Urinary bladder (tissue), 4 donors: ENCODE results near the gene MED1. TPM values are rescaled to one million over a fixed set of nuclear protein-coding genes. Genes with fewer than 3 reads are reported as not detected.
"Not testable (repeated sequence)": the region's sequence is repeated elsewhere in the genome, so short reads cannot be mapped to it uniquely, and the experiment has no call there.

Experiments used
- DNase-seq: peaks from one replicate; pipeline ENCODE4 v3.0.0-alpha.2; 2015; ENCODE audit errors: extremely low spot score
- H3K27ac ChIP-seq: one replicate; pipeline ENCODE4 v1.5.1; 2013; ENCODE audit warnings: low read depth, mild to moderate bottlenecking, moderate library complexity
- H3K36me3 ChIP-seq: one replicate; pipeline ENCODE4 v1.6.1; 2013; ENCODE audit warnings: mild to moderate bottlenecking, moderate library complexity; ENCODE audit not compliant: insufficient read depth
- H3K4me1 ChIP-seq: one replicate; pipeline ENCODE4 v1.6.1; 2013; ENCODE audit warnings: mild to moderate bottlenecking, moderate library complexity; ENCODE audit not compliant: insufficient read depth
- H3K4me3 ChIP-seq: one replicate; pipeline ENCODE4 v1.5.1; 2013; ENCODE audit warnings: low read depth, low read length
- WGBS: extraction: QIAGEN DNeasy Blood & Tissue Kit; methylation state at CpG from one replicate; pipeline ENCODE4 v1.1.7; 2013; 5-methylcytosine and 5-hydroxymethylcytosine counted together
- polyA plus RNA-seq: library from polyadenylated mRNA; stranded (reverse); fragments of 200-250 nt; gene quantifications from one replicate; pipeline ENCODE4 v1.2.3, GENCODE V29; 2013
- total RNA-seq: library from RNA; depleted of rRNA; stranded (reverse); fragments of >200 nt; gene quantifications from one replicate; pipeline ENCODE4 v1.2.3, GENCODE V29; 2014
- donor health status: healthy with polysubstance abuse.
- donor health status: healthy.

Gene MED1, protein sequence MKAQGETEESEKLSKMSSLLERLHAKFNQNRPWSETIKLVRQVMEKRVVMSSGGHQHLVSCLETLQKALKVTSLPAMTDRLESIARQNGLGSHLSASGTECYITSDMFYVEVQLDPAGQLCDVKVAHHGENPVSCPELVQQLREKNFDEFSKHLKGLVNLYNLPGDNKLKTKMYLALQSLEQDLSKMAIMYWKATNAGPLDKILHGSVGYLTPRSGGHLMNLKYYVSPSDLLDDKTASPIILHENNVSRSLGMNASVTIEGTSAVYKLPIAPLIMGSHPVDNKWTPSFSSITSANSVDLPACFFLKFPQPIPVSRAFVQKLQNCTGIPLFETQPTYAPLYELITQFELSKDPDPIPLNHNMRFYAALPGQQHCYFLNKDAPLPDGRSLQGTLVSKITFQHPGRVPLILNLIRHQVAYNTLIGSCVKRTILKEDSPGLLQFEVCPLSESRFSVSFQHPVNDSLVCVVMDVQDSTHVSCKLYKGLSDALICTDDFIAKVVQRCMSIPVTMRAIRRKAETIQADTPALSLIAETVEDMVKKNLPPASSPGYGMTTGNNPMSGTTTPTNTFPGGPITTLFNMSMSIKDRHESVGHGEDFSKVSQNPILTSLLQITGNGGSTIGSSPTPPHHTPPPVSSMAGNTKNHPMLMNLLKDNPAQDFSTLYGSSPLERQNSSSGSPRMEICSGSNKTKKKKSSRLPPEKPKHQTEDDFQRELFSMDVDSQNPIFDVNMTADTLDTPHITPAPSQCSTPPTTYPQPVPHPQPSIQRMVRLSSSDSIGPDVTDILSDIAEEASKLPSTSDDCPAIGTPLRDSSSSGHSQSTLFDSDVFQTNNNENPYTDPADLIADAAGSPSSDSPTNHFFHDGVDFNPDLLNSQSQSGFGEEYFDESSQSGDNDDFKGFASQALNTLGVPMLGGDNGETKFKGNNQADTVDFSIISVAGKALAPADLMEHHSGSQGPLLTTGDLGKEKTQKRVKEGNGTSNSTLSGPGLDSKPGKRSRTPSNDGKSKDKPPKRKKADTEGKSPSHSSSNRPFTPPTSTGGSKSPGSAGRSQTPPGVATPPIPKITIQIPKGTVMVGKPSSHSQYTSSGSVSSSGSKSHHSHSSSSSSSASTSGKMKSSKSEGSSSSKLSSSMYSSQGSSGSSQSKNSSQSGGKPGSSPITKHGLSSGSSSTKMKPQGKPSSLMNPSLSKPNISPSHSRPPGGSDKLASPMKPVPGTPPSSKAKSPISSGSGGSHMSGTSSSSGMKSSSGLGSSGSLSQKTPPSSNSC (N-terminal part only)
- 27.4 TPM for total RNA-seq
- polyA plus RNA-seq: 17.1 TPM

GRCh38 chr17:39450847-39451581, at the start of gene MED1:
Gene MED1 (minus strand): TSS chr17:39451263. CDS start chr17:39451062, 201 bp downstream.
- WGBS: under 1% methylated on average over 37 of the region's 37 CpGs
- peaks cover 3% of the 10 kb centered on the region for H3K36me3 ChIP-seq
- DNase-seq: peak; percentile 95
- H3K27ac ChIP-seq: peak within 1 kb of the TSS; percentile 53
- H3K4me3 ChIP-seq: peak within 1 kb of the TSS; percentile 63
- no peaks in the 10 kb centered on the region for H3K4me1 ChIP-seq

DNA sequence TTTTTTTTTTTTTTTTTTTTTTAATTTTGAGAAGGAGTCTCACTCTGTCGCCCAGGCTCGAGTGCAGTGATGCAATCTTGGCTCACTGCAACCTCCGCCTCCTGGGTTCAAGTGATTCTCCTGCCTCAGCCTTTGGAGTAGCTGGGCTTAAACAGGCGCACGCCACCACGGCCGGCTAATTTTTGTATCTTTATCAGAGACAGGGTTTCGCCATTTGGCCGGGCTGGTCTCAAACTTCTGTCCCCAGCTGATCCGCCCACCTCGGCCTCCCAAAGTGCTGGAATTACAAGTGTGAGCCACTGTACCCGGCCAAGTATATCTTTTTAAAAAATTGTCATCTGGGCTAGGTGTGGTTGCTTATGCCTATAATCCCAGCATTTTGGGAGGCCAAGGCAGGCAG, 45.9 kb upstream of the MED1 start:
- not testable (repeated sequence) for H3K36me3 ChIP-seq, DNase-seq, H3K4me1 ChIP-seq, H3K4me3 ChIP-seq, H3K27ac ChIP-seq
- WGBS: 96% methylated on average over 12 of the region's 12 CpGs

GRCh38 chr17:39487946-39488345, 36.9 kb upstream of the MED1 start:
- Histone ChIP-seq H3K36me3 (no peaks in the 10 kb centered on the region), H3K27ac (no peak overlapping the region), H3K4me3 (no peak overlapping the region), H3K4me1 (no peaks in the 10 kb centered on the region)
- 92% methylated on average over 4 of the region's 4 CpGs for WGBS
- DNase-seq: no peak

- over 99% methylated on average over 3 of the region's 3 CpGs for WGBS
Measured at GRCh38 chr17:39487490-39487889, 36.4 kb upstream of the MED1 start.

GRCh38 chr17:39486242-39486641, 35.2 kb upstream of the MED1 start:
- Histone ChIP-seq H3K4me1 (no peaks in the 10 kb centered on the region), H3K4me3 (no peak overlapping the region), H3K27ac (no peak overlapping the region), H3K36me3 (no peaks in the 10 kb centered on the region)
- WGBS: 28% methylated on average over 2 of the region's 2 CpGs
- no peak for DNase-seq

More at GRCh38 chr17:39487490-39487889, 36.4 kb upstream of the MED1 start:
- H3K36me3 ChIP-seq, DNase-seq, H3K4me1 ChIP-seq, H3K4me3 ChIP-seq, H3K27ac ChIP-seq: not testable (repeated sequence)

DNA sequence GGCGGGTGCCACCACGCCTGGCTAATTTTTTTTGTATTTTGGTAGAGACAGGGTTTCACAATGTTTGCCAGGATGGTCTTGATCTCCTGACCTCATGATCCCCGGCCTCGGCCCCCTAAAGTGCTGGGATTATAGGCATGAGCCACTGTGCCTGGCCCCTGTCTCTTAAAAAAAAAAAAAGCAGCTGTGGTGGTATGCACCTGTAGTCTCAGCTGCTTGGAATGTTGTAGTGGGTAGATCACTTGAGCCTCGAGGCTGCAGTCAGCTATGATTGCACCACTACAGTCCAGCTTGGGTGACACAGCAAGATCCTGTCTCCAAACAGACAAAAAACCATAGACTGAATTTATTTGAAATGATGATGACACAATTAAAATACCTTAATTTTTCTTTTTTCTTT, 34.5 kb upstream of the MED1 start:
- WGBS: 89% methylated on average over 5 of the region's 5 CpGs
- DNase-seq: no peak
- Histone ChIP-seq H3K27ac (no peak overlapping the region), H3K4me1 (no peaks in the 10 kb centered on the region), H3K4me3 (no peak overlapping the region), H3K36me3 (no peaks in the 10 kb centered on the region)

GRCh38 chr17:39484178-39484577, 33.1 kb upstream of the MED1 start:
- no peak for DNase-seq
- no peaks in the 10 kb centered on the region for H3K36me3 ChIP-seq
- H3K4me1 ChIP-seq: no peaks in the 10 kb centered on the region
- 97% methylated on average over 2 of the region's 2 CpGs for WGBS
- no peak overlapping the region for H3K4me3 ChIP-seq
- no peak overlapping the region for H3K27ac ChIP-seq

GRCh38 chr17:39483506-39483905, 32.4 kb upstream of the MED1 start:
- Histone ChIP-seq H3K27ac (no peak overlapping the region), H3K36me3 (no peaks in the 10 kb centered on the region), H3K4me1 (no peaks in the 10 kb centered on the region), H3K4me3 (no peak overlapping the region)
- 97% methylated on average over 6 of the region's 6 CpGs for WGBS
- DNase-seq: no peak

DNA sequence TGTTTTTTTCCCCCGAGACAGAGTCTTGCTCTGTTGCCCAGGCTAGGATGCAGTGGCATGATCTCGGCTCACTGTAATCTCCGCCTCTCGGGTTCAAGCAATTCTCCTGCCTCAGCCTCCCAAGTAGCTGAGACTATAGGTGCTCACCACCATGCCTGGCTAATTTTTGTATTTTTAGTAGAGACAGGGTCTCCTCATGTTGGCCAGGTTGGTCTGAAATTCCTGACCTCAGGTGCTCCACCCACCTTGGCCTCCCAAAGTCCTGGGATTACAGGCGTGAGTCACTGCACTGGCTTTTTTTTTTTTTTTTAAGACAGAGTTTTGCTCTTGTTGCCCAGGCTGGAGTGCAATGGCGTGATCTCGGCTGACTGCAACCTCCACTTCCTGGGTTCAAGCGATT, 28.6 kb upstream of the MED1 start:
- WGBS: 88% methylated on average over 8 of the region's 8 CpGs
- not testable (repeated sequence) for DNase-seq, H3K27ac ChIP-seq, H3K36me3 ChIP-seq, H3K4me3 ChIP-seq, H3K4me1 ChIP-seq

- DNase-seq: no peak
Measured at GRCh38 chr17:39473310-39473709, 22.2 kb upstream of the MED1 start.

GRCh38 chr17:39468610-39469009, 17.5 kb upstream of the MED1 start:
- WGBS: 97% methylated on average over 11 of the region's 11 CpGs
- DNase-seq, H3K4me1 ChIP-seq: not testable (repeated sequence)

More at GRCh38 chr17:39473310-39473709, 22.2 kb upstream of the MED1 start:
- Histone ChIP-seq H3K4me3 (no peak overlapping the region), H3K4me1 (no peaks in the 10 kb centered on the region), H3K27ac (no peak overlapping the region), H3K36me3 (peaks cover 5% of the 10 kb centered on the region)
- WGBS: 87% methylated on average over 7 of the region's 7 CpGs

GRCh38 chr17:39464639-39465181, 13.6 kb upstream of the MED1 start:
- H3K27ac ChIP-seq, H3K4me3 ChIP-seq, DNase-seq: not testable (repeated sequence)

More at GRCh38 chr17:39468610-39469009, 17.5 kb upstream of the MED1 start:
- not testable (repeated sequence) for H3K36me3 ChIP-seq, H3K4me3 ChIP-seq, H3K27ac ChIP-seq

More at GRCh38 chr17:39464639-39465181, 13.6 kb upstream of the MED1 start:
- 86% methylated on average over 11 of the region's 11 CpGs for WGBS
- H3K4me1 ChIP-seq, H3K36me3 ChIP-seq: not testable (repeated sequence)
